HG03378 (cell line): ENCODE data around the gene PACSIN1.

Experiments
- ATAC-seq: cut with Tn5 transposase; IDR thresholded peaks from one replicate; pipeline ENCODE4 v1.9.1; 2021; ENCODE audit warnings: mild to moderate bottlenecking, moderate library complexity; ENCODE audit not compliant: unreplicated experiment

The PACSIN1 gene

GRCh38 chr6:34526992-34527728 lies 61.3 kb downstream of the PACSIN1 start:
- ATAC-seq = no peak

- no peak for ATAC-seq
Observed at GRCh38 chr6:34527751-34528670, 62.1 kb downstream of the PACSIN1 start.

GRCh38 chr6:34528996-34529664 lies 63.3 kb downstream of the PACSIN1 start:
- ATAC-seq = no peak

- no peak for ATAC-seq
Observed at GRCh38 chr6:34529665-34530327, 63.9 kb downstream of the PACSIN1 start.

GRCh38 chr6:34530753-34531365 lies 65.0 kb downstream of the PACSIN1 start:
- no peak for ATAC-seq

GRCh38 chr6:34531580-34532201 lies 65.8 kb downstream of the PACSIN1 start:
- ATAC-seq = no peak

GRCh38 chr6:34532230-34532629 lies 66.4 kb downstream of the PACSIN1 start:
- no peak for ATAC-seq

GRCh38 chr6:34534146-34534545 lies 68.3 kb downstream of the PACSIN1 start:
- no peak for ATAC-seq

GRCh38 chr6:34534656-34535055 lies 68.8 kb downstream of the PACSIN1 start:
- ATAC-seq = no peak

- no peak for ATAC-seq
Observed at GRCh38 chr6:34535199-34535598, 69.3 kb downstream of the PACSIN1 start.

GRCh38 chr6:34535646-34536045 lies 69.8 kb downstream of the PACSIN1 start:
- no peak for ATAC-seq

- no peak for ATAC-seq
Observed at GRCh38 chr6:34536251-34536958, 70.5 kb downstream of the PACSIN1 start.

- no peak for ATAC-seq
Observed at GRCh38 chr6:34536959-34537848, 71.3 kb downstream of the PACSIN1 start.

GRCh38 chr6:34537922-34538550 lies 72.2 kb downstream of the PACSIN1 start:
- no peak for ATAC-seq

- ATAC-seq = no peak
Observed at GRCh38 chr6:34538581-34538980, 72.7 kb downstream of the PACSIN1 start.

- ATAC-seq = no peak
Observed at GRCh38 chr6:34539181-34539580, 73.3 kb downstream of the PACSIN1 start.

- no peak for ATAC-seq
Observed at GRCh38 chr6:34540222-34540621, 74.3 kb downstream of the PACSIN1 start.

- no peak for ATAC-seq
Observed at GRCh38 chr6:34540841-34541240, 75.0 kb downstream of the PACSIN1 start.
